WTC11 (cell line): ENCODE results near the gene AKT3.

ENCODE experiments used
- CBFB ChIP-seq: sonication (generic); formaldehyde crosslinking; IDR thresholded peaks from 2 replicates; pipeline ENCODE4 v1.8.1; 2022; ENCODE audit warnings: mild to moderate bottlenecking, low read depth, missing genetic modification reagents
- CTCF ChIP-seq: fragments of 200-600 bp; IDR thresholded peaks from 2 replicates; pipeline ENCODE4 v1.8.0; 2022; ENCODE audit warnings: antibody characterized with exemption
- ETV6 ChIP-seq: sonication (generic); formaldehyde crosslinking; IDR thresholded peaks from 2 replicates; pipeline ENCODE4 v1.8.1; 2022; ENCODE audit warnings: mild to moderate bottlenecking, missing genetic modification reagents
- MAX ChIP-seq: sonication (generic); formaldehyde crosslinking; IDR thresholded peaks from 2 replicates; pipeline ENCODE4 v1.8.0; 2022; ENCODE audit warnings: mild to moderate bottlenecking, missing genetic modification reagents
- NFYB ChIP-seq: sonication (generic); formaldehyde crosslinking; conservative IDR thresholded peaks from 2 replicates; pipeline ENCODE4 v1.8.0; 2022; ENCODE audit warnings: low read depth, missing genetic modification reagents
- ZBTB43 ChIP-seq: sonication (generic); formaldehyde crosslinking; IDR thresholded peaks from 2 replicates; pipeline ENCODE4 v1.8.1; 2023; ENCODE audit warnings: mild to moderate bottlenecking, missing genetic modification reagents
- ZNF219 ChIP-seq: sonication (generic); formaldehyde crosslinking; IDR thresholded peaks from 2 replicates; pipeline ENCODE4 v1.8.0; 2023; ENCODE audit warnings: missing genetic modification reagents, mild to moderate bottlenecking, borderline replicate concordance
- ZNF232 ChIP-seq: sonication (generic); formaldehyde crosslinking; IDR thresholded peaks from 2 replicates; pipeline ENCODE4 v1.8.0; 2022; ENCODE audit warnings: mild to moderate bottlenecking, missing genetic modification reagents
- ZNF416 ChIP-seq: fragments of 250-450 bp; sonication (Bioruptor Pico); IDR thresholded peaks from 2 replicates; pipeline ENCODE4 v1.9.0; 2021; ENCODE audit warnings: mild to moderate bottlenecking, inconsistent platforms
- TF ChIP-seq, protein P1 (sequence below): sonication (generic); formaldehyde crosslinking; conservative IDR thresholded peaks from 2 replicates; pipeline ENCODE4 v1.8.1; 2023; ENCODE audit warnings: mild to moderate bottlenecking, low read depth, missing genetic modification reagents, moderate library complexity
- TF ChIP-seq, protein P2 (sequence below): sonication (generic); formaldehyde crosslinking; IDR thresholded peaks from 2 replicates; pipeline ENCODE4 v1.8.1; 2023; ENCODE audit warnings: mild to moderate bottlenecking, moderate library complexity, missing genetic modification reagents
- TF ChIP-seq, protein P3 (sequence below): fragments of 250-450 bp; sonication (Bioruptor Pico); IDR thresholded peaks from 2 replicates; pipeline ENCODE4 v1.9.0; 2021; ENCODE audit warnings: mild to moderate bottlenecking

DNA sequence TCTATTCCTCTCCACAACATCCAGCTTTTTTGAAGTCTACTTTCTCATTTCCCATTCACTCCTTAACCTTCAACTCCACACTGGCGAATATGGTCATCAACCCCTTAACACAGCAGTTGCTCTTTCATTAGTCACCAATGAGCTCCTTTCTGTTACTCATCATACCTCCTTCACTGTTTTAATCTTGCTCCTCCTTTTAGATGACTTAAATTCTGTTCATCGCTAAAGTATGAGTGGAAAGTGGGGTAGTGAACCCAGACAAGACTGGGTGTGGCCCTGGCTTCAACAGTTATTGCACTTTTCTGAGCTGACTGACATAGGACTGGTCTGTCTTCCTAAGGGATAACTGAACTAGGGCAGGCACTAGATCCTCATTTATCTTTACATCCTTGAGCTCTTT lies 51.3 kb downstream of the AKT3 start:
- TF ChIP-seq ZNF232 (CRISPR knock-in tag) (no peak), ETV6 (CRISPR knock-in tag) (no peak), CTCF (no peak), CBFB (no peak), MAX (CRISPR knock-in tag) (no peak), ZBTB43 (CRISPR knock-in tag) (no peak), NFYB (CRISPR knock-in tag) (no peak), ZNF416 (CRISPR knock-in tag) (no peak), ZNF219 (CRISPR knock-in tag) (no peak)
- TF ChIP-seq, protein P1, sequence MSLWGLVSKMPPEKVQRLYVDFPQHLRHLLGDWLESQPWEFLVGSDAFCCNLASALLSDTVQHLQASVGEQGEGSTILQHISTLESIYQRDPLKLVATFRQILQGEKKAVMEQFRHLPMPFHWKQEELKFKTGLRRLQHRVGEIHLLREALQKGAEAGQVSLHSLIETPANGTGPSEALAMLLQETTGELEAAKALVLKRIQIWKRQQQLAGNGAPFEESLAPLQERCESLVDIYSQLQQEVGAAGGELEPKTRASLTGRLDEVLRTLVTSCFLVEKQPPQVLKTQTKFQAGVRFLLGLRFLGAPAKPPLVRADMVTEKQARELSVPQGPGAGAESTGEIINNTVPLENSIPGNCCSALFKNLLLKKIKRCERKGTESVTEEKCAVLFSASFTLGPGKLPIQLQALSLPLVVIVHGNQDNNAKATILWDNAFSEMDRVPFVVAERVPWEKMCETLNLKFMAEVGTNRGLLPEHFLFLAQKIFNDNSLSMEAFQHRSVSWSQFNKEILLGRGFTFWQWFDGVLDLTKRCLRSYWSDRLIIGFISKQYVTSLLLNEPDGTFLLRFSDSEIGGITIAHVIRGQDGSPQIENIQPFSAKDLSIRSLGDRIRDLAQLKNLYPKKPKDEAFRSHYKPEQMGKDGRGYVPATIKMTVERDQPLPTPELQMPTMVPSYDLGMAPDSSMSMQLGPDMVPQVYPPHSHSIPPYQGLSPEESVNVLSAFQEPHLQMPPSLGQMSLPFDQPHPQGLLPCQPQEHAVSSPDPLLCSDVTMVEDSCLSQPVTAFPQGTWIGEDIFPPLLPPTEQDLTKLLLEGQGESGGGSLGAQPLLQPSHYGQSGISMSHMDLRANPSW, result no peak
- TF ChIP-seq, protein P2, sequence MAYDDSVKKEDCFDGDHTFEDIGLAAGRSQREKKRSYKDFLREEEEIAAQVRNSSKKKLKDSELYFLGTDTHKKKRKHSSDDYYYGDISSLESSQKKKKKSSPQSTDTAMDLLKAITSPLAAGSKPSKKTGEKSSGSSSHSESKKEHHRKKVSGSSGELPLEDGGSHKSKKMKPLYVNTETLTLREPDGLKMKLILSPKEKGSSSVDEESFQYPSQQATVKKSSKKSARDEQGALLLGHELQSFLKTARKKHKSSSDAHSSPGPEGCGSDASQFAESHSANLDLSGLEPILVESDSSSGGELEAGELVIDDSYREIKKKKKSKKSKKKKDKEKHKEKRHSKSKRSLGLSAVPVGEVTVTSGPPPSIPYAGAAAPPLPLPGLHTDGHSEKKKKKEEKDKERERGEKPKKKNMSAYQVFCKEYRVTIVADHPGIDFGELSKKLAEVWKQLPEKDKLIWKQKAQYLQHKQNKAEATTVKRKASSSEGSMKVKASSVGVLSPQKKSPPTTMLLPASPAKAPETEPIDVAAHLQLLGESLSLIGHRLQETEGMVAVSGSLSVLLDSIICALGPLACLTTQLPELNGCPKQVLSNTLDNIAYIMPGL (CRISPR knock-in tag), result no peak
- TF ChIP-seq, protein P3, sequence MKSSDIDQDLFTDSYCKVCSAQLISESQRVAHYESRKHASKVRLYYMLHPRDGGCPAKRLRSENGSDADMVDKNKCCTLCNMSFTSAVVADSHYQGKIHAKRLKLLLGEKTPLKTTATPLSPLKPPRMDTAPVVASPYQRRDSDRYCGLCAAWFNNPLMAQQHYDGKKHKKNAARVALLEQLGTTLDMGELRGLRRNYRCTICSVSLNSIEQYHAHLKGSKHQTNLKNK (CRISPR knock-in tag), result no peak
